NCI-H1417 (cell line): ENCODE data around the gene SPATA32.
"Not testable (repeated sequence)": the region's sequence is repeated elsewhere in the genome, so short reads cannot be mapped to it uniquely, and the experiment has no call there.

Experiments
- DNase-seq, 3 experiments: peaks; one replicate each; lab custom pipeline; 2025; lab: John Stamatoyannopoulos, UW

Gene SPATA32

DNA sequence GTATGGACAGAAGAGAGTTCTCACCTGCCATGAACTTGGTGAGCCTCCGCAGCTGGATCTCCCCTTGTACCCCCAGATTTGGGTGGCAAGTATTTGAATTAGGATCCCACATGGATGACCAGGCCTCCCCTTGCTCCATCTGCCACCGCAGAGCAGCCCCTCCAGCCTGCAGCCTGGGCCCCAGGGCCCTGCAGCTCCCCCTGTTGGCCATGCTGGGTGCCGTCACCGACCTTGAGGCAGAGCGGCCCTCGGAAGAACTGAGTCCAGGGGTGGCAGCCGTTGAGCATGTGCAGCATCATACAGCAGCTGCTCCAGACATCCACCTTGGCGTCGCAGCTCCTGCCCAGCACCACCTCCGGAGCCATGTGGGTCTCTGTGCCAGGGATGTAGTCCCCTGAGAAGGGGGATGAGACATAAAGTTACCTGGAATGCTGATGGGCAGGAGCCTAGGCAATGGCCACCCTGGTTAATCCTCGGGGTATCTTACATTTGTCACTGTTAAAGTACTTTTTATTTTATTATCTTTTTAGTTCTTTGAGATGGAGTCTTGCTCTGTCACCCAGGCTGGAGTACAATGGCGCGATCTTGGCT is 9.0 kb upstream of the SPATA32 start:
- no peak for DNase-seq

DNA sequence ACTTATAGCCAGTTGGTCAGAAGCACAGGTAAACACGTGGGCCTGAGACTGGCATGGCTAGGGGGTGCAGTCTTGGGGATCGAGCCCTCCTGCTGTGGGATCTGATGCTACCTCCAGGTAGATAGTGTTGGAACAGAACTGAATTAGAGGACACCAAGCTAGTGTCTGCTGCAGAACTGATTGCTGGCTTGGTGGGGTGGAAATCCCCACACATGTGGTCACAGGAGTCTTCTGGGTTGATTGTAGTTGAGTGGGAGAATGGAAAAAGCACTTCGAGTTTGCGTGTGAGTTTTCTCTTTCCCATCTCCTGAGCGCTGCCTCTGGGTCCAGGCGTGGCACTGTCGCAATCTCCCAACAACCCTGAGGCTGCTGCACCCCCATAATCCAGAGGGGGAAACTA is 8.0 kb upstream of the SPATA32 start:
- no peak for DNase-seq

- DNase-seq = no peak
Observed at GRCh38 chr17:45267436-45268055, 5.7 kb upstream of the SPATA32 start.

GRCh38 chr17:45266372-45266926 is 4.6 kb upstream of the SPATA32 start:
- no peak for DNase-seq

DNA sequence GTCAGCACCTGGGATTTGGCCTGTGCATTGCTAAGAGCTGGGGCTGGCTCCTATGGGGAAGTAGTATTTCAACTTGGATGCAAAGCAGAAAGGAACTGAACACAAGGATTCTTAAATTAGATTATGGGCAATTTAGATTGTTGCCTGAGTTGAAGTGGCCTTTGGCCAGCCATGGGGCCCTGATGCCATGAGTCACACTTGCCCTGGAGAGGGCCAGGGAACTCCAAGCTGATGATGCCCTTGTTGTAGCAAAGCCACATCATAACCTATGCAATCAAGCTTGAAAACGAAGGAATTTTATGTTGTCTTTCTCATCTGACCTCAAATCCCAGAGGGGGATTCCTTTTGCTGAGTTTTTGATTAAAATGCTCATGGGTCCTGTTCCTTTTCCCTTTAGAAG is 3.9 kb upstream of the SPATA32 start:
- DNase-seq = no peak

DNA sequence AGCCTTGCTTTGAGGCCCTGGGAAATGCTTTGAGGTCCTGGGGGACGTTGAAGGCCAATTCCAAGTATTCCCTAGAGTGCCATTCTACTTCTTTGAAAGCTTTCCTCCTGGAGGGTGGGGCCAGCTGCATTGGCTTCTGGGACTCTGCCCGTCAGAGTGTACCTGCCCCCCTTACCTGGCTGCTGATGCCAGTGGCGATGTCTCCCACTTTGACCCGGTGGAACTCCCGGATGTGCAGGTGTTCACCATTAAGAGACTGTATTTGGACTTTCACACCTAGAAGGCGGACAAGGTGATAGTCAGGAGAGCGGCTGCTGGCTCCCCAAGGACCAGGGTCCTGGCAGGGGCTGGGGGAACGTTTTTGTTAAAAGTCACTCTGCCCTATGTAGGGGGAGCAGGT is 3.1 kb upstream of the SPATA32 start:
- DNase-seq = peak in 1 of 3 experiments; percentile 9

GRCh38 chr17:45264430-45264829 is 2.5 kb upstream of the SPATA32 start:
- DNase-seq = no peak

GRCh38 chr17:45263477-45263860 is 1.6 kb upstream of the SPATA32 start:
- no peak for DNase-seq

DNA sequence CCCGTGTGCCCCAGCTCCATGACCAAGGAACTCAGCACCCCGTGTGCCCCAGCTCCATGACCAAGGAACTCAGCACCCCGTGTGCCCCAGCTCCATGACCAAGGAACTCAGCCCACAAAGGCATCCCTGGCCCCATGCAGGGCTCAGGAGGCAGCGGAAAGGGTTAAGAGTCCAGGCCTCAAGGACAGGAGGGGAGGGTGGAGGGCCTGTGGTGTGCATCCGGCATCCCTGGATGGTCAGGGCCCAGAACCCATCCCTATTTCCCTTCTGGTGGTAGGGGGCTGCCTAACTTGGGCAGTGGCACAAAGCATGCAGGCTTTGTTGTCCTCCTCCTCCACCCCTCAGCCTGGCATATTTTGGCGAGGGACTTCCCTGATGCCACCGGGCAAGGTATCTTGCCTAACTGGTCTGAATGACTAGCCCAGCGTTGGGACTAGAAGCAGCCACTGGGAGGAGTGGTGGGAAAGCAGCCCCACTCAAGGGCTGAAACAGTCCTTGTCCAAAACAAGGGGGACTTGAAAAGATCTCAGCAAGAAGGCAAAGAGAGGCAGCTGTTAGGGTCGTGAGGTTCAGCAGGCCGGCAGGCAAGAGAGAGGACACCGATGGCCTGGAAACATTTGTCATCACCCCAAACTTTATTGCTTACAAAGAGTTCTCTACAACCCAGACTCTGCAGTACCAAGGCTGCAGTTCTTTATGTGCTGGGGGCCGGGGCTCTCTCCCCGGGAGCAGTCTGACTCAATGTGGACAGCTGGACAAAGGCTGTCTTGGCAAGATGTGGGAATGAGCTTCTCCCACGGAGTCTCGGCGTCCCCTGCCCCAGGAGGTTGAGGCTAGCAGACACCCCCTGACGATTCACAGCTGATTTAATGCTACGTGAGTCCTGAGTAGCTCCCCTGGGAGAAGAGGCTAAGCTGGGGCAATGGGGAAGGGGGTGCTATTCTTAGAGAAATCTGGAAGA is 902 bp upstream of the SPATA32 start:
- DNase-seq = no peak

DNA sequence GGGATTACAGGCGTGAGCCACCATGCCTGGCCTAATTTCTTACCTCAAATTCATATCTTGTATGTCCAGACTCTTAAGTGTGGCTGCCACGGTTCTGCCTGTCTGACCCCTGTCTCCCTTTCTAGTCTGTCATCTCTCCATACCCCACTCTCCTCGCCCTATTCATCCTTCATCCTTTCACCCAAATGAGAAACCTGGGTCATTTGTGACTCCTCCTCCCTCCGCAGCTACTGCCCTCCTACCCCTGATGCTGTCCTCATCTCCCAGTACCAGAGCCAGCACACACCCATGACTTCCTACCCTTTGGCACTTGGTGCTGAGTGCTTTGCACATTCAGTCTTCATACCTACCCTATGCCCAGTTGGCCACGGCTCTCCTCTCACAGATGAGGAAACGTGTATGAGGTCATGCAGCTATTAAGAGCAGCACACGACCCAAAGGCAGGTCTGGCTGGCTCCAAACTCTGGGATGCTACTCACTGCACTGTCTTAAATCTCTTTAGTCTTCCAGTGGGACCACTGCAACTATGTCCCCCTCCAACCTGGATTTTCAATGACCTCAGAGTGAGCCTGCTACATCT is 1.6 kb downstream of the SPATA32 start:
- DNase-seq = no peak

- DNase-seq = no peak
Observed at GRCh38 chr17:45258981-45259380, 2.9 kb downstream of the SPATA32 start.

DNA sequence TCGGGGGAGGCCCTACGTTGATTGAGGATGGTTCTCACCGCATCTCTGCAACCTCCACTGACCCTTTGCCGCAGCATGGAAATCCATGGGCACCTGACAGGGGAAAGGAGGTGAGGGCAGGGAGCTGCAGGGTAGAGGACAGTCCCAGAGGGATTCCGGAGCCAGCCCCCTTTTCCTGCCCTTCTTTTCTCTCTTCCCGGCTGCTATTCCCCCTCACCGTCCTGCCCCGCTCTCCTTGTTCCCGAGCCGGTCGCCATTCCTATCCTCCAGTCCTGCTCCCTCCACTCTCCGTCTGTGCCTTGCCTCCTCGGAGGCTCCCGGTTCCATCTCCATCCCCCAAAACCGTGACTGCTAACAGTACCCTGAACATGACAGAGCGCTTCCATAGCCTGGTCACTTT is 4.8 kb downstream of the SPATA32 start:
- DNase-seq = no peak

GRCh38 chr17:45256114-45256966 is 5.6 kb downstream of the SPATA32 start:
- DNase-seq = no peak

GRCh38 chr17:45255358-45255757 is 6.5 kb downstream of the SPATA32 start:
- DNase-seq = no peak

DNA sequence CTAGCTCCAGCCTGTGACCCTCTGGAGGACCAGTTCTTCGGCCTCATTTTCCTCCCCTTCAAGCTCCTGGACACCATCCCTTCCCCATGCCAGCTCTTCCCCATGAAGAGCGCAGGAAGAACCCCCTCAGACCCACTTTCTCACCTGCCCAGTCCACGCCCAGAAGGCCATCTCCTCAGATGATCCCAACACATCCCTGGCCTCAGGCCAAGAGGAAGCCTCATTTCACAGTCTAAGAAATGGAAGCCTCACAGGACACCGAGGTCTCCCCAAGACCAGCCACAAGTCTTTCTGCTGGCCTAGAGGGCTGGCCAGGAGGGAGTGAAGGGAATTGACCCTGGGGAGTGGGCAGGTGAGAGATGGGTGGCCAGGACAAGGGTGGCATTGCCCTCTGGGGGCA is 8.0 kb downstream of the SPATA32 start:
- DNase-seq = no peak

- not testable (repeated sequence) for DNase-seq
Observed at GRCh38 chr17:45253237-45253636, 8.7 kb downstream of the SPATA32 start.

DNA sequence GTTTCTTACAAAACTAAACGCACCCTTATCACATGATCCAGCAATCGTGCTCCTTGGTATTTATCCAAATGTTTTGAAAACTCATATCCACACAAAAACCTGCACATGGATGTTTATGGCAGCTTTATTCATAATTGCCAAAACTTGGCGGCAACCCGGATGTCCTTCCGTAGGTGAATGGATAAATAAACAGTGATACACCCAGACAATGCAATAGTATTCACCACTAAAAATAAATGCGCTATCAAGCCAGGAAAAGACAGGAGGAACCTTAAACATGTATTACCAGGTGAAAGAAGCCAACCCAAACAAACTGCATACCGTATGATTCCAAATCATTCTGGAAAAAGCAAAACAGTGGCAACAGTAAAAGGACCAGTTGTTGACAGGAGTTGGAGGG is 10.0 kb downstream of the SPATA32 start:
- DNase-seq = no peak

GRCh38 chr17:45248132-45248957 is 13.5 kb downstream of the SPATA32 start:
- DNase-seq = peak in 2 of 3 experiments; percentile 44 to 77

- peak; percentile 96 to 97 (median 97) for DNase-seq
Observed at GRCh38 chr17:45247429-45248131, 14.3 kb downstream of the SPATA32 start.
